ENCODE results near the gene C10orf143.

C10orf143 gene

GRCh38 chr10:130050721-130051120, 59.9 kb downstream of the C10orf143 start:
- no peak for DNase-seq

GRCh38 chr10:130049987-130050386, 60.6 kb downstream of the C10orf143 start:
- DNase-seq, result no peak

- no peak for DNase-seq
Observed at GRCh38 chr10:130049244-130049643, 61.4 kb downstream of the C10orf143 start.

- no peak for DNase-seq
Observed at GRCh38 chr10:130048081-130048480, 62.5 kb downstream of the C10orf143 start.

GRCh38 chr10:130047336-130047735, 63.3 kb downstream of the C10orf143 start:
- no peak for DNase-seq

- no peak for DNase-seq
Observed at GRCh38 chr10:130046591-130046990, 64.0 kb downstream of the C10orf143 start.

GRCh38 chr10:130045801-130046321, 64.8 kb downstream of the C10orf143 start:
- no peak for DNase-seq

- DNase-seq, result no peak
Observed at GRCh38 chr10:130045091-130045652, 65.5 kb downstream of the C10orf143 start.

GRCh38 chr10:130044067-130045061, 66.3 kb downstream of the C10orf143 start:
- DNase-seq, result no peak

GRCh38 chr10:130043491-130043890, 67.1 kb downstream of the C10orf143 start:
- no peak for DNase-seq

- DNase-seq, result no peak
Observed at GRCh38 chr10:130042381-130042780, 68.2 kb downstream of the C10orf143 start.

GRCh38 chr10:130041451-130042371, 68.9 kb downstream of the C10orf143 start:
- no peak for DNase-seq

- DNase-seq, result no peak
Observed at GRCh38 chr10:130040817-130041330, 69.8 kb downstream of the C10orf143 start.

- DNase-seq, result no peak
Observed at GRCh38 chr10:130040351-130040750, 70.3 kb downstream of the C10orf143 start.

GRCh38 chr10:130039141-130039540, 71.5 kb downstream of the C10orf143 start:
- DNase-seq, result no peak

- DNase-seq, result no peak
Observed at GRCh38 chr10:130038611-130039109, 72.0 kb downstream of the C10orf143 start.

GRCh38 chr10:130038019-130038555, 72.5 kb downstream of the C10orf143 start:
- DNase-seq, result no peak

- no peak for DNase-seq
Observed at GRCh38 chr10:130037169-130037661, 73.4 kb downstream of the C10orf143 start.

- DNase-seq, result no peak
Observed at GRCh38 chr10:130036296-130037065, 74.1 kb downstream of the C10orf143 start.

- no peak for DNase-seq
Observed at GRCh38 chr10:130029209-130029608, 81.4 kb downstream of the C10orf143 start.

GRCh38 chr10:130028465-130028819, 82.2 kb downstream of the C10orf143 start:
- no peak for DNase-seq

Measured in stimulated activated CD4-positive, alpha-beta T cell treated with anti-CD3 and anti-CD28 coated beads, Interleukin-4, amount 100 ng/mL, for 24 hours (primary cell).